ENCODE measurements around the gene KRTAP13-2. TPM values are rescaled to one million over a fixed set of nuclear protein-coding genes. Genes with fewer than 3 reads are reported as not detected.

Gene KRTAP13-2
- total RNA-seq, 1 experiment from 2014 or later = not detected

GRCh38 chr21:30391492-30392025 lies 19.5 kb upstream of the KRTAP13-2 start:
- H4K5ac ChIP-seq (ENCODE audit: insufficient read length, low read depth, low read length) = no peak overlapping the region
- H3K9me3 ChIP-seq (ENCODE audit: control insufficient read depth, low read depth, low read length) = no peaks in the 10 kb centered on the region
- H4K8ac ChIP-seq (replicated peaks; ENCODE audit: insufficient read length, low read depth, low read length) = no peak overlapping the region
- H3K14ac ChIP-seq (ENCODE audit: insufficient read depth, low read length) = no peak overlapping the region
- H3K4me1 ChIP-seq (ENCODE audit: insufficient read depth, low read length) = no peaks in the 10 kb centered on the region
- H4K91ac ChIP-seq (ENCODE audit: insufficient read length, low read depth, low read length) = no peak overlapping the region
- H2AK5ac ChIP-seq (ENCODE audit: insufficient read length, low read length) = no peak overlapping the region
- H3K23ac ChIP-seq (ENCODE audit: insufficient read length, low read depth, low read length) = no peak overlapping the region
- Mint-ChIP-seq H3K9me3 (peaks cover 7 to 8% of the 10 kb centered on the region in 2 experiments; a peak in 3 of 5 replicates), H3K36me3 (ENCODE audit: insufficient read depth in 1 of 3, low read depth in 3 of 3) (peaks cover 0 to 2% (median 0%) of the 10 kb centered on the region in 3 experiments; a peak in 2 of 7 replicates), H3K27ac (no peak overlapping the region), H3K4me3 (no peak overlapping the region), H3K4me1 (no peaks in the 10 kb centered on the region), H3K27me3 (ENCODE audit: low read depth) (no peaks in the 10 kb centered on the region; the same call in 1 of the 2 replicates)
- no peak overlapping the region for H2BK120ac ChIP-seq (ENCODE audit: low read depth, low read length, poor library complexity, severe bottlenecking)
- H3K56ac ChIP-seq (ENCODE audit: insufficient read length, low read depth, low read length) = no peak overlapping the region
- H2BK15ac ChIP-seq (ENCODE audit: low read depth, low read length) = no peak overlapping the region
- no peaks in the 10 kb centered on the region for H3K27me3 ChIP-seq (ENCODE audit: insufficient read depth, low read length)
- WGBS (ENCODE audit: extremely low coverage, insufficient read length, low lambda C conversion rate) = no CpG with 5 or more reads among the region's 2 CpGs
- H2BK20ac ChIP-seq (ENCODE audit: low read depth, low read length, poor library complexity, severe bottlenecking) = no peak overlapping the region
- H3K79me2 ChIP-seq (ENCODE audit: insufficient read depth, low read length) = no peaks in the 10 kb centered on the region
- TF ChIP-seq CTCF (conservative IDR thresholded peaks at IDR 0.05) = no peak
- H4K20me1 ChIP-seq (ENCODE audit: control insufficient read depth, insufficient read depth, insufficient read length) = no peaks in the 10 kb centered on the region
- no peaks in the 10 kb centered on the region for H3K23me2 ChIP-seq (ENCODE audit: insufficient read length, low read depth, low read length, poor library complexity, severe bottlenecking)
- no peak overlapping the region for H2BK5ac ChIP-seq (ENCODE audit: insufficient read length, low read length)
- H3K27ac ChIP-seq (ENCODE audit: insufficient read length, low read depth, low read length) = no peak overlapping the region
- H2AFZ ChIP-seq (ENCODE audit: low read length) = no peak overlapping the region
- no peak for DNase-seq
- no peak overlapping the region for H3T11ph ChIP-seq (ENCODE audit: low read length)
- H3K18ac ChIP-seq (ENCODE audit: insufficient read length, low read depth, low read length) = no peak overlapping the region
- H3K79me1 ChIP-seq (ENCODE audit: insufficient read depth, low read depth, low read length, poor library complexity, severe bottlenecking) = no peaks in the 10 kb centered on the region
- H3K4me2 ChIP-seq (ENCODE audit: insufficient read depth, insufficient read length, low read length) = no peak overlapping the region
- no peak overlapping the region for H2BK12ac ChIP-seq (ENCODE audit: insufficient read length, low read depth, low read length)
- H3K4ac ChIP-seq (ENCODE audit: low read depth, low read length) = no peak overlapping the region
- no peak overlapping the region for H3K9ac ChIP-seq (ENCODE audit: extremely low read depth, insufficient read length, low read length)
